K562 (cell line): Measurements from ENCODE around the gene DHRS3.

Experiments
- BCL6 ChIP-seq: fragments of 250-450 bp; sonication (Bioruptor Pico); IDR thresholded peaks from 2 replicates; pipeline ENCODE4 v1.4.0; 2020
- CBX5 ChIP-seq: IDR thresholded peaks from 2 replicates; pipeline ENCODE4 v1.6.1; 2014; ENCODE audit warnings: low read depth, borderline replicate concordance
- CBX8 ChIP-seq: fragments of 200-600 bp; sonication (generic); IDR thresholded peaks from 2 replicates; pipeline ENCODE4 v1.6.1; 2012; ENCODE audit warnings: borderline replicate concordance, mixed run types, low read depth, mild to moderate bottlenecking, moderate library complexity, mixed read lengths, low read length, control low read depth, inconsistent platforms; ENCODE audit not compliant: poor library complexity, severe bottlenecking; ENCODE audit errors: extremely low read depth
- CTCF ChIP-seq, 3 experiments: IDR thresholded peaks in 2 of 3; conservative IDR thresholded peaks in 1 of 3; 2 replicates each; pipeline ENCODE4 v1.5.1; 2011 to 2012; ENCODE audit warnings: low read length in 3 of 3, mild to moderate bottlenecking in 3 of 3, control low read depth in 2 of 3, improper control_type of control experiment in 1 of 3, inconsistent platforms in 1 of 3, low read depth in 1 of 3, mixed read lengths in 1 of 3, moderate library complexity in 1 of 3; ENCODE audit not compliant: insufficient read depth in 2 of 3
- CUX1 ChIP-seq: fragments of 200-800 bp; sonication (Bioruptor generic); IDR thresholded peaks from 2 replicates; pipeline ENCODE4 v1.6.1; 2016; ENCODE audit warnings: missing genetic modification characterization, missing compliant biosample characterization
- FOXP1 ChIP-seq: sonication (generic); formaldehyde crosslinking; IDR thresholded peaks from 2 replicates; pipeline ENCODE4 v1.8.0; 2022; ENCODE audit warnings: mild to moderate bottlenecking, missing genetic modification reagents
- MEF2A ChIP-seq: IDR thresholded peaks from 2 replicates; pipeline ENCODE4 v1.6.1; 2011; ENCODE audit warnings: low read depth, mild to moderate bottlenecking, low read length, moderate library complexity; ENCODE audit not compliant: control insufficient read depth
- NCOA6 ChIP-seq: fragments of 450-650 bp; IDR thresholded peaks from 2 replicates; pipeline ENCODE4 v1.6.1; 2017; ENCODE audit warnings: mild to moderate bottlenecking
- POLR2A ChIP-seq: fragments of 450-650 bp; conservative IDR thresholded peaks from 2 replicates; pipeline ENCODE4 v1.6.1; 2016
- SREBF2 ChIP-seq: sonication (generic); formaldehyde crosslinking; IDR thresholded peaks from 2 replicates; pipeline ENCODE4 v1.4.0; 2020; ENCODE audit warnings: mild to moderate bottlenecking, missing genetic modification reagents
- TCF7 ChIP-seq: sonication (generic); IDR thresholded peaks from 2 replicates; pipeline ENCODE4 v1.6.1; 2016; ENCODE audit warnings: antibody characterized with exemption, borderline replicate concordance
- ZBTB1 ChIP-seq: sonication (generic); formaldehyde crosslinking; IDR thresholded peaks from 2 replicates; pipeline ENCODE4 v1.8.1; 2023; ENCODE audit warnings: missing genetic modification reagents, low read depth, mild to moderate bottlenecking, borderline replicate concordance
- ZNF316 ChIP-seq: fragments of 450-650 bp; IDR thresholded peaks from 2 replicates; pipeline ENCODE4 v1.6.1; 2016

- TF ChIP-seq CTCF (IDR thresholded peaks at IDR 0.05 in 2 of 3, conservative IDR thresholded peaks at IDR 0.05 in 1 of 3; ENCODE audit: insufficient read depth in 2 of 3, low read depth in 1 of 3, low read length in 3 of 3) (no peak), ZNF316 (no peak), TCF7 (no peak), FOXP1 (no peak), SREBF2 (CRISPR knock-in tag) (no peak), POLR2A (no peak), CBX5 (no peak), NCOA6 (no peak), MEF2A (no peak), BCL6 (CRISPR knock-in tag) (no peak), CBX8 (no peak), CUX1 (CRISPR knock-in tag) (no peak), ZBTB1 (CRISPR knock-in tag) (no peak)
Measured at GRCh38 chr1:12529640-12530174, 88.3 kb downstream of the DHRS3 start.
